ENCODE results near the gene RIMKLA. TPM values are rescaled to one million over a fixed set of nuclear protein-coding genes. Genes with fewer than 3 reads are reported as not detected.

Gene RIMKLA
- total and polyA plus RNA-seq, 2 of the 13 experiments (the other 11 are each of a cell fraction or from before 2014, with no cell fraction given): 2.5 to 3.8 TPM

DNA sequence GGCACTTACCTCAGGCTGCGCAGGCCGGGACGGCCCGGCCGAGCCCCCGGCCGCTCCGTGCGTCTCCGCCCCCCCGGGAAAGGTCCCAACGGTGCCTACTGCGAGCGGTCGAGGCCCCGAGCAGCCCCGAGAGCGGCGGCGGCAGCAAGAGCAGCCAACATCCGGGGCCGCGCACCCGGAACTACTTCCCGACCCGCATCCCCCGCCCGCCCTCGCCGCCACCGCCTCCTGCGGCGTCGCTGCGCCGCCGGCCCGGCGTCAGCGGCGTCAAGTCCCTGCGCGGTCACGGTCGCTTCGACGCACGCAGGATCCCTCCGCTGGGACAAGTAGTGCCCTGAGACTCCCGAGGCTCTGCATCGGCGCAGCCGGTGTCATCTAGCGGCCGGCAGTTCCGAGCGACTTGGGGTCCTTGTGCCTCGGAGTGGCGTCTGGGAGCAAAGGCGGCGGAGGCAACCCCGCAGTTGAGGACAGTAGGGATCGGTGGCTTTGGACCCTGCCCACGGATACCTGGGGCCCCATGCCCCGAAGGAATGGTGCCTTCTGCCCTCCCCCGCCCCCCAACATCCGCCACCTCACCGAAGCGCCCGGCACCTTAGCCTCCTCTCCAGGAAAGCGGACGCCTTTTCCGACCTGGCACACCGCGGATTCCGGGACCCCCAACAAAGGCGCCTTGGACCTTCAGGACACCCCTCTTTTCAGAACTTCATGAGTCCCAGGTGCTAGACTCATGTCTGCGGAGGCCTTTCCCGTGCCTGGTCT, 45.4 kb upstream of the RIMKLA start, which contains the start of gene FOXJ3 (continued):
- TF ChIP-seq, protein P1, sequence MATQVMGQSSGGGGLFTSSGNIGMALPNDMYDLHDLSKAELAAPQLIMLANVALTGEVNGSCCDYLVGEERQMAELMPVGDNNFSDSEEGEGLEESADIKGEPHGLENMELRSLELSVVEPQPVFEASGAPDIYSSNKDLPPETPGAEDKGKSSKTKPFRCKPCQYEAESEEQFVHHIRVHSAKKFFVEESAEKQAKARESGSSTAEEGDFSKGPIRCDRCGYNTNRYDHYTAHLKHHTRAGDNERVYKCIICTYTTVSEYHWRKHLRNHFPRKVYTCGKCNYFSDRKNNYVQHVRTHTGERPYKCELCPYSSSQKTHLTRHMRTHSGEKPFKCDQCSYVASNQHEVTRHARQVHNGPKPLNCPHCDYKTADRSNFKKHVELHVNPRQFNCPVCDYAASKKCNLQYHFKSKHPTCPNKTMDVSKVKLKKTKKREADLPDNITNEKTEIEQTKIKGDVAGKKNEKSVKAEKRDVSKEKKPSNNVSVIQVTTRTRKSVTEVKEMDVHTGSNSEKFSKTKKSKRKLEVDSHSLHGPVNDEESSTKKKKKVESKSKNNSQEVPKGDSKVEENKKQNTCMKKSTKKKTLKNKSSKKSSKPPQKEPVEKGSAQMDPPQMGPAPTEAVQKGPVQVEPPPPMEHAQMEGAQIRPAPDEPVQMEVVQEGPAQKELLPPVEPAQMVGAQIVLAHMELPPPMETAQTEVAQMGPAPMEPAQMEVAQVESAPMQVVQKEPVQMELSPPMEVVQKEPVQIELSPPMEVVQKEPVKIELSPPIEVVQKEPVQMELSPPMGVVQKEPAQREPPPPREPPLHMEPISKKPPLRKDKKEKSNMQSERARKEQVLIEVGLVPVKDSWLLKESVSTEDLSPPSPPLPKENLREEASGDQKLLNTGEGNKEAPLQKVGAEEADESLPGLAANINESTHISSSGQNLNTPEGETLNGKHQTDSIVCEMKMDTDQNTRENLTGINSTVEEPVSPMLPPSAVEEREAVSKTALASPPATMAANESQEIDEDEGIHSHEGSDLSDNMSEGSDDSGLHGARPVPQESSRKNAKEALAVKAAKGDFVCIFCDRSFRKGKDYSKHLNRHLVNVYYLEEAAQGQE (IDR thresholded peaks at IDR 0.05; ENCODE audit: borderline replicate concordance in 1 of 2, low read depth in 1 of 2, low read length in 2 of 2): peak in 1 of 2 experiments; percentile 54; a peak in 2 of 4 replicates
- TF ChIP-seq HNF4A (CRISPR knock-in tag; IDR thresholded peaks at IDR 0.05) (peak; percentile 60), ZNF468 (CRISPR knock-in tag; IDR thresholded peaks at IDR 0.05) (0 out of 2 replicates have a peak, but pooled peaks have one; percentile 85), CEBPG (CRISPR knock-in tag; IDR thresholded peaks at IDR 0.05) (peak; percentile 51), HDAC2 (CRISPR knock-in tag; IDR thresholded peaks at IDR 0.05) (peak; percentile 92), CBX2 (IDR thresholded peaks at IDR 0.05; ENCODE audit: low read depth, low read length) (no peak), CBX2 (CRISPR knock-in tag; IDR thresholded peaks at IDR 0.05; ENCODE audit: low read depth) (peak; percentile 90), ZNF543 (CRISPR knock-in tag; IDR thresholded peaks at IDR 0.05) (no peak; the same call in 1 of the 2 replicates), CREM (IDR thresholded peaks at IDR 0.05) (peak; percentile 37; the same call in 1 of the 2 replicates), CREM (CRISPR knock-in tag; IDR thresholded peaks at IDR 0.05) (peak; percentile 63), SIN3B (IDR thresholded peaks at IDR 0.05; ENCODE audit: low read length) (no peak), SIN3A (IDR thresholded peaks at IDR 0.05; ENCODE audit: borderline replicate concordance, low read depth, low read length) (peak; percentile 93; the same call in 1 of the 2 replicates), GPN1 (CRISPR knock-in tag; IDR thresholded peaks at IDR 0.05; ENCODE audit: borderline replicate concordance) (peak; percentile 75; the same call in 1 of the 2 replicates), ZNF546 (CRISPR knock-in tag; conservative IDR thresholded peaks at IDR 0.05) (peak; percentile 77; the same call in 1 of the 2 replicates), ELF1 (CRISPR knock-in tag; IDR thresholded peaks at IDR 0.05) (peak; percentile 75)
- TF ChIP-seq, protein P2, sequence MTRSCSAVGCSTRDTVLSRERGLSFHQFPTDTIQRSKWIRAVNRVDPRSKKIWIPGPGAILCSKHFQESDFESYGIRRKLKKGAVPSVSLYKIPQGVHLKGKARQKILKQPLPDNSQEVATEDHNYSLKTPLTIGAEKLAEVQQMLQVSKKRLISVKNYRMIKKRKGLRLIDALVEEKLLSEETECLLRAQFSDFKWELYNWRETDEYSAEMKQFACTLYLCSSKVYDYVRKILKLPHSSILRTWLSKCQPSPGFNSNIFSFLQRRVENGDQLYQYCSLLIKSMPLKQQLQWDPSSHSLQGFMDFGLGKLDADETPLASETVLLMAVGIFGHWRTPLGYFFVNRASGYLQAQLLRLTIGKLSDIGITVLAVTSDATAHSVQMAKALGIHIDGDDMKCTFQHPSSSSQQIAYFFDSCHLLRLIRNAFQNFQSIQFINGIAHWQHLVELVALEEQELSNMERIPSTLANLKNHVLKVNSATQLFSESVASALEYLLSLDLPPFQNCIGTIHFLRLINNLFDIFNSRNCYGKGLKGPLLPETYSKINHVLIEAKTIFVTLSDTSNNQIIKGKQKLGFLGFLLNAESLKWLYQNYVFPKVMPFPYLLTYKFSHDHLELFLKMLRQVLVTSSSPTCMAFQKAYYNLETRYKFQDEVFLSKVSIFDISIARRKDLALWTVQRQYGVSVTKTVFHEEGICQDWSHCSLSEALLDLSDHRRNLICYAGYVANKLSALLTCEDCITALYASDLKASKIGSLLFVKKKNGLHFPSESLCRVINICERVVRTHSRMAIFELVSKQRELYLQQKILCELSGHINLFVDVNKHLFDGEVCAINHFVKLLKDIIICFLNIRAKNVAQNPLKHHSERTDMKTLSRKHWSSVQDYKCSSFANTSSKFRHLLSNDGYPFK (CRISPR knock-in tag; IDR thresholded peaks at IDR 0.05; ENCODE audit: borderline replicate concordance): no peak; the same call in 1 of the 2 replicates
- TF ChIP-seq, protein P3, sequence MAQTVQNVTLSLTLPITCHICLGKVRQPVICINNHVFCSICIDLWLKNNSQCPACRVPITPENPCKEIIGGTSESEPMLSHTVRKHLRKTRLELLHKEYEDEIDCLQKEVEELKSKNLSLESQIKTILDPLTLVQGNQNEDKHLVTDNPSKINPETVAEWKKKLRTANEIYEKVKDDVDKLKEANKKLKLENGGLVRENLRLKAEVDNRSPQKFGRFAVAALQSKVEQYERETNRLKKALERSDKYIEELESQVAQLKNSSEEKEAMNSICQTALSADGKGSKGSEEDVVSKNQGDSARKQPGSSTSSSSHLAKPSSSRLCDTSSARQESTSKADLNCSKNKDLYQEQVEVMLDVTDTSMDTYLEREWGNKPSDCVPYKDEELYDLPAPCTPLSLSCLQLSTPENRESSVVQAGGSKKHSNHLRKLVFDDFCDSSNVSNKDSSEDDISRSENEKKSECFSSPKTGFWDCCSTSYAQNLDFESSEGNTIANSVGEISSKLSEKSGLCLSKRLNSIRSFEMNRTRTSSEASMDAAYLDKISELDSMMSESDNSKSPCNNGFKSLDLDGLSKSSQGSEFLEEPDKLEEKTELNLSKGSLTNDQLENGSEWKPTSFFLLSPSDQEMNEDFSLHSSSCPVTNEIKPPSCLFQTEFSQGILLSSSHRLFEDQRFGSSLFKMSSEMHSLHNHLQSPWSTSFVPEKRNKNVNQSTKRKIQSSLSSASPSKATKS (CRISPR knock-in tag; IDR thresholded peaks at IDR 0.05): no peak
- TF ChIP-seq, protein P4, sequence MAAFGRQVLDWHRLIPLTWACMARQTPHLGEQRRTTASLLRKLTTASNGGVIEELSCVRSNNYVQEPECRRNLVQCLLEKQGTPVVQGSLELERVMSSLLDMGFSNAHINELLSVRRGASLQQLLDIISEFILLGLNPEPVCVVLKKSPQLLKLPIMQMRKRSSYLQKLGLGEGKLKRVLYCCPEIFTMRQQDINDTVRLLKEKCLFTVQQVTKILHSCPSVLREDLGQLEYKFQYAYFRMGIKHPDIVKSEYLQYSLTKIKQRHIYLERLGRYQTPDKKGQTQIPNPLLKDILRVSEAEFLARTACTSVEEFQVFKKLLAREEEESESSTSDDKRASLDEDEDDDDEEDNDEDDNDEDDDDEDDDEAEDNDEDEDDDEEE (CRISPR knock-in tag; IDR thresholded peaks at IDR 0.05): 0 out of 2 replicates have a peak, but pooled peaks have one; percentile 47

All from HepG2 (cell line).